Hair follicle dermal papilla cell (primary cell): ENCODE results near the gene SRD5A2. TPM values are rescaled to one million over a fixed set of nuclear protein-coding genes. Genes with fewer than 3 reads are reported as not detected.

Experiments used
- total RNA-seq: library from RNA; depleted of rRNA; stranded (reverse); fragments of >200 nt; gene quantifications from 2 replicates; pipeline ENCODE4 v1.2.3, GENCODE V29; 2012

SRD5A2 gene, protein sequence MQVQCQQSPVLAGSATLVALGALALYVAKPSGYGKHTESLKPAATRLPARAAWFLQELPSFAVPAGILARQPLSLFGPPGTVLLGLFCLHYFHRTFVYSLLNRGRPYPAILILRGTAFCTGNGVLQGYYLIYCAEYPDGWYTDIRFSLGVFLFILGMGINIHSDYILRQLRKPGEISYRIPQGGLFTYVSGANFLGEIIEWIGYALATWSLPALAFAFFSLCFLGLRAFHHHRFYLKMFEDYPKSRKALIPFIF
- total RNA-seq, result 2.9 and 11.4 TPM in 2 replicates

GRCh38 chr2:31580321-31581117, at the start of gene SRD5A2:
Gene SRD5A2 (minus strand): TSS chr2:31580938. CDS start chr2:31580900, 38 bp downstream.

Other genes starting within 250 kb of the SRD5A2 start
- gene XDH, start 166.2 kb downstream of the SRD5A2 start, total RNA-seq, result 0.97 and 1.1 TPM in 2 replicates